Mesendoderm (in vitro differentiated cells): ENCODE data around the gene CRYL1.

Source experiments
- DNase-seq: peaks from one replicate; pipeline ENCODE4 v3.0.0; 2013
- H2AK5ac ChIP-seq: 2 replicates; pipeline ENCODE4 v1.6.1; 2013; ENCODE audit warnings: low read length, inconsistent platforms
- H2BK120ac ChIP-seq: 2 replicates; pipeline ENCODE4 v1.6.1; 2013; ENCODE audit warnings: low read depth, mild to moderate bottlenecking, low read length, moderate library complexity, mixed read lengths
- H2BK15ac ChIP-seq: replicated peaks from 2 replicates; pipeline ENCODE4 v1.6.1; 2013; ENCODE audit warnings: low read depth, mild to moderate bottlenecking, moderate library complexity
- H2BK5ac ChIP-seq: 2 replicates; pipeline ENCODE4 v1.6.1; 2013; ENCODE audit warnings: low read length, inconsistent platforms
- H3K18ac ChIP-seq: 2 replicates; pipeline ENCODE4 v1.6.1; 2013; ENCODE audit warnings: mild to moderate bottlenecking, low read length, mixed read lengths
- H3K23ac ChIP-seq: one replicate; pipeline ENCODE4 v1.6.1; 2013; ENCODE audit warnings: low read length
- H3K27ac ChIP-seq: 2 replicates; pipeline ENCODE4 v1.5.1; 2013; ENCODE audit warnings: low read depth, mild to moderate bottlenecking, inconsistent platforms, low read length, moderate library complexity
- H3K27me3 ChIP-seq: 2 replicates; pipeline ENCODE4 v1.6.1; 2013; ENCODE audit warnings: low read length, control low read depth, mild to moderate bottlenecking, inconsistent platforms; ENCODE audit not compliant: insufficient read depth, poor library complexity
- H3K36me3 ChIP-seq: 2 replicates; pipeline ENCODE4 v1.6.1; 2013; ENCODE audit warnings: low read length, inconsistent platforms; ENCODE audit not compliant: control insufficient read depth, insufficient read depth
- H3K4ac ChIP-seq: one replicate; pipeline ENCODE4 v1.6.1; 2013; ENCODE audit warnings: low read depth, mild to moderate bottlenecking, low read length, moderate library complexity
- H3K4me1 ChIP-seq: 2 replicates; pipeline ENCODE4 v1.6.1; 2013; ENCODE audit warnings: low read depth, low read length, inconsistent platforms; ENCODE audit not compliant: control insufficient read depth
- H3K4me2 ChIP-seq: 2 replicates; pipeline ENCODE4 v1.6.1; 2013; ENCODE audit warnings: low read length
- H3K4me3 ChIP-seq: 2 replicates; pipeline ENCODE4 v1.5.1; 2013; ENCODE audit warnings: mild to moderate bottlenecking, low read length
- H3K56ac ChIP-seq: one replicate; pipeline ENCODE4 v1.6.1; 2013; ENCODE audit warnings: low read length
- H3K79me1 ChIP-seq: 2 replicates; pipeline ENCODE4 v1.6.1; 2013; ENCODE audit warnings: low read length, inconsistent platforms
- H3K79me2 ChIP-seq: 2 replicates; pipeline ENCODE4 v1.6.1; 2013; ENCODE audit warnings: mild to moderate bottlenecking, low read length; ENCODE audit not compliant: control insufficient read depth, insufficient read depth
- H3K9ac ChIP-seq: 2 replicates; pipeline ENCODE4 v1.6.1; 2013; ENCODE audit warnings: low read length, inconsistent platforms
- H4K5ac ChIP-seq: one replicate; pipeline ENCODE4 v1.6.1; 2013; ENCODE audit warnings: low read length
- H4K8ac ChIP-seq: one replicate; pipeline ENCODE4 v1.6.1; 2013; ENCODE audit warnings: low read depth, mild to moderate bottlenecking, control low read depth, low read length, moderate library complexity
- WGBS: extraction: QIAGEN DNeasy Blood & Tissue Kit; methylation state at CpG from one replicate; pipeline ENCODE4 v1.1.7; 2013; ENCODE audit warnings: low lambda C conversion rate, missing lambda C conversion rate; ENCODE audit not compliant: insufficient coverage; ENCODE audit errors: extremely low coverage; 5-methylcytosine and 5-hydroxymethylcytosine counted together

Gene CRYL1

DNA sequence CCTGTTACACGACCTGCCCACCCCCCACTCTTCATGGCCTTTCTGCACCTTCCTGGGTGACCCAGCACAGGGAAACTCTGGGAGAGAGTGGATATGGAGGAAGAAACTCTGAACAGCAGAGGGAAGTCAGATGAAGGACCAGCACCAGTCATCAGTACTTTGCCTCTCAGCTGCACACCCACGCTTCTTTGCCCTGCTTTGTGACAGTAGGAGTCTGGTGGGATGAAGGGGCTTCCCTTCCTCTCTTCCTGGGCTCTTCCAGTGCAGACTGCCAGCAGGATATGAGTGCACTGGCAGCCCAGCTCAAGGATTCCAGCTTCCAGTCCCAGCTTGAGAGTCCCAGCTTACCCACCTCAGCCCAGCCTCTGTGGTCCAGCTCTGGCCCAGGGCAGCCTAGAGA, 68.9 kb downstream of the CRYL1 start:
- WGBS: no CpG with 5 or more reads among the region's 2 CpGs
- Histone ChIP-seq H3K27ac (no peak overlapping the region), H3K56ac (no peak overlapping the region), H4K8ac (no peak overlapping the region), H4K5ac (no peak overlapping the region), H3K4ac (no peak overlapping the region), H3K4me3 (no peak overlapping the region), H2BK15ac (no peak overlapping the region), H3K36me3 (no peaks in the 10 kb centered on the region), H2BK5ac (no peak overlapping the region), H3K79me2 (no peaks in the 10 kb centered on the region), H3K18ac (no peak overlapping the region), H3K23ac (no peak overlapping the region), H3K79me1 (no peaks in the 10 kb centered on the region), H3K4me2 (no peak overlapping the region), H3K4me1 (peaks cover 2% of the 10 kb centered on the region), H2BK120ac (no peak overlapping the region), H3K27me3 (no peaks in the 10 kb centered on the region), H3K9ac (no peak overlapping the region), H2AK5ac (no peak overlapping the region)
- DNase-seq: no peak

DNA sequence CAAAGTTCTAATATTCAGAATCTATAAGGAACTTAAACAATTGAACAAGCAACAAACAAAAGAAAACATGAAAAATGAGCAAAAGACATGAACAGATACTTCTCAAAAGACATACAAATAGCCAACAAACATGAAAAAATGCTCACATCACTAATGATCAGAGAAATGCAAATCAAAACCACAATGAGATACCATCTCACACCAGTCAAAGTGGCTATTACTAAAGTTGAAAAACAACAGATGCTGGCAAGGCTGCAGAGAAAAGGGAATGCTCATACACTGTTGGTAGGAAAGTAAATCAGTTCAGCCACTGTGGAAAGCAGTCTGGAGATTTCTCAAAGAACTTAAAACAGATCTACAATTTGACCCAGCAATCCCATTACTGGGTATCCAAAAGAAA, 74.3 kb downstream of the CRYL1 start:
- no peak overlapping the region for H3K9ac ChIP-seq
- H2AK5ac ChIP-seq: no peak overlapping the region
- H2BK15ac ChIP-seq: no peak overlapping the region
- no peak for DNase-seq
- H3K4ac ChIP-seq: no peak overlapping the region
- H3K36me3 ChIP-seq: no peaks in the 10 kb centered on the region
- H3K27me3 ChIP-seq: no peaks in the 10 kb centered on the region
- no peak overlapping the region for H3K4me3 ChIP-seq
- no peak overlapping the region for H3K18ac ChIP-seq
- no peak overlapping the region for H4K8ac ChIP-seq
- H3K23ac ChIP-seq: no peak overlapping the region
- H2BK120ac ChIP-seq: no peak overlapping the region
- H3K4me2 ChIP-seq: no peak overlapping the region
- H3K56ac ChIP-seq: no peak overlapping the region
- H3K4me1 ChIP-seq: no peaks in the 10 kb centered on the region
- no peak overlapping the region for H3K27ac ChIP-seq
- H2BK5ac ChIP-seq: no peak overlapping the region
- H4K5ac ChIP-seq: no peak overlapping the region
- H3K79me2 ChIP-seq: no peaks in the 10 kb centered on the region
- H3K79me1 ChIP-seq: no peaks in the 10 kb centered on the region

DNA sequence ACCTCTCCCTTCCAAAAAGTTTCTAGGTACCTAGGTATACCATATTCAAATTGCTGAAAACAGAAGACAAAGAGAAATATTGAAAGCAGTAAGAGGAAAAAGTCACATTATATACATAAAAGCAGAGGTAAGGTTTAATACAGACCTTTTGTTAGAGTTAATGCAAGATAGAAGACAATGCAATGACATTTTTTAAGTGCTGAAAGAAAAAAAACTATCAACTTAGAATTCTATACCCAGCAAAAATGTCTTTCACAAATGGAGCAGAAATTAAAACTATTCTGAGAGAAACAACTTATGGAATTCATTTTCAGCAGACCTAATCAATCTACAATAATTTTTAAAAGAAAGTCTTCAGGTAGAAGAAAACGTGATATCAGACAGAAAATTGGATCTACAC, 77.2 kb downstream of the CRYL1 start:
- H3K4ac ChIP-seq: no peak overlapping the region
- no peak overlapping the region for H3K23ac ChIP-seq
- WGBS: no CpG with 5 or more reads among the region's 1 CpG
- H3K79me2 ChIP-seq: no peaks in the 10 kb centered on the region
- no peak overlapping the region for H3K4me2 ChIP-seq
- H2AK5ac ChIP-seq: no peak overlapping the region
- H3K9ac ChIP-seq: no peak overlapping the region
- H3K27me3 ChIP-seq: no peaks in the 10 kb centered on the region
- no peak overlapping the region for H4K5ac ChIP-seq
- no peak overlapping the region for H3K56ac ChIP-seq
- no peak overlapping the region for H2BK5ac ChIP-seq
- no peak overlapping the region for H2BK15ac ChIP-seq
- no peaks in the 10 kb centered on the region for H3K79me1 ChIP-seq
- no peak overlapping the region for H3K4me3 ChIP-seq
- H4K8ac ChIP-seq: no peak overlapping the region
- H3K4me1 ChIP-seq: no peaks in the 10 kb centered on the region
- no peak overlapping the region for H2BK120ac ChIP-seq
- no peak overlapping the region for H3K27ac ChIP-seq
- no peaks in the 10 kb centered on the region for H3K36me3 ChIP-seq
- no peak overlapping the region for H3K18ac ChIP-seq
- DNase-seq: no peak

DNA sequence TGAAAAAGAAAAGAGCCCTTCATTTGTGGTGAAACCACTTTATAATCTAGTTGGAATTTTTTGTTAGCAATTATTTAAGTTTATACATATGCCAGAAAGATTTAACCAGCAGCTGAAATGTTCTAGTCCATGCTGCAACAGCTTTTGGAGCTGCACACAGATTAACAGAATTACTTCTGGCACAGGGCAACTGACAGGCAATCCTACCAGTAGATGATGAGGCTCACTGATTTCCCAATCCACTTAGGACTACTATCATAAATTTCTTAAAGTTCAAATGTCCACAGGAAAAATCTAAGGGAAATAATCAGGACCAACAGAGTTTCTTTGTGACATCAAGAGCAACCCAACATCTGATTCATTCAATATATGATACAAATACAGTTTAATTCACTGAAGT, 78.8 kb downstream of the CRYL1 start:
- Histone ChIP-seq H3K36me3 (no peaks in the 10 kb centered on the region), H4K8ac (no peak overlapping the region), H2BK5ac (no peak overlapping the region), H3K4me1 (no peaks in the 10 kb centered on the region), H2BK15ac (no peak overlapping the region), H3K4me2 (no peak overlapping the region), H3K27ac (no peak overlapping the region), H3K23ac (no peak overlapping the region), H3K9ac (no peak overlapping the region), H3K27me3 (no peaks in the 10 kb centered on the region), H3K79me2 (no peaks in the 10 kb centered on the region), H3K56ac (no peak overlapping the region), H2AK5ac (no peak overlapping the region), H3K18ac (no peak overlapping the region), H3K4me3 (no peak overlapping the region), H3K4ac (no peak overlapping the region), H2BK120ac (no peak overlapping the region), H3K79me1 (no peaks in the 10 kb centered on the region), H4K5ac (no peak overlapping the region)
- DNase-seq: no peak

DNA sequence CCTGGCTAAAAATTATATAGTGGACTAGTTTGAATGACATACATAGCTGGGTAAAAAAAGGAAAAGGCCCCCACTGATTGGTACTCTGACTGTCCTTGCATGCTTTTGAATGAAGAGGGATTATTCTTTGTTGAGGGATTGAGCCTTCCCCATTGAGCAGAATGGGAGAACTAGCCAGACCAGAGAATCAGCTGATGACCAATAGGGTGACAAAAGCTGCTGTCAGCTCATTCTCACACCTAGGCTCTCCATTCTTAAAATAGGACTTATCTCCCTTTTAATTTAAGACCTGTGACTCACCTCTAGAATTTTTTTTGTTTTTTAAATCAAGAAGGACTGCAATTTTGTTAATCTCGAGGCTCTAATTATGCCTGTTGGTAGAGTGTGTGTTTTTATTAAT, 79.3 kb downstream of the CRYL1 start:
- no peak overlapping the region for H4K8ac ChIP-seq
- no peak overlapping the region for H2BK15ac ChIP-seq
- no peak overlapping the region for H3K9ac ChIP-seq
- no peak overlapping the region for H4K5ac ChIP-seq
- H3K4me2 ChIP-seq: no peak overlapping the region
- no peak overlapping the region for H3K23ac ChIP-seq
- no peaks in the 10 kb centered on the region for H3K36me3 ChIP-seq
- H2BK5ac ChIP-seq: no peak overlapping the region
- WGBS: no CpG with 5 or more reads among the region's 1 CpG
- no peaks in the 10 kb centered on the region for H3K27me3 ChIP-seq
- no peak overlapping the region for H3K4me3 ChIP-seq
- H3K18ac ChIP-seq: no peak overlapping the region
- H2AK5ac ChIP-seq: no peak overlapping the region
- no peaks in the 10 kb centered on the region for H3K4me1 ChIP-seq
- no peak overlapping the region for H2BK120ac ChIP-seq
- no peak overlapping the region for H3K27ac ChIP-seq
- H3K56ac ChIP-seq: no peak overlapping the region
- H3K4ac ChIP-seq: no peak overlapping the region
- no peak for DNase-seq
- H3K79me1 ChIP-seq: no peaks in the 10 kb centered on the region
- H3K79me2 ChIP-seq: no peaks in the 10 kb centered on the region

DNA sequence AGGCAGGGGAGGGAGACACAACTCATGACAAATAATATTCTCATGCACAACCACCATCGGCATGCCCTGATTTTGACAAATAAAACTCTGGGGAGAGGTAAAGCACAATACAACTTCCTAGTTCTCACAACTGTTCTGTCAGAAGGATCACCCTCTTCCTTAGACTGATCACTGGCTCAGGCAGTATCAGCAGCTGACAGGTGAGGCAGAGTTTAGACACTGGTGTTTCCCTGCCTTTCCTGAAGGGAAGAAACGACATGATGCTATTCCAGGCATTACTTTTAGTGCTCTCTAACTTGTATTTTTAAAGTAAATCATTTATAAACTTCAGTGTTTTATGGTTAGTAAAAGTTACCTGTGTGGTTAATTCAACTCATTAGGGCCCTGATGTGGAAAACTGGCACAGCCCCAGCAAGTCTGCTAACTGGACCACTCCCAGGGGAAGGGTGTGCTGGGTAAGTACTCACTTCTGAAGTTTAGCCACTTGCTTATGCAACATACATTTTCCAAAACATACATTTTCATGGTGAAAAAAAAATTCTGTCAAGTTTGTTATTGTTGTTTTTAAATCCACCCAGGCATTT, 82.8 kb downstream of the CRYL1 start:
- no peak overlapping the region for H3K4me2 ChIP-seq
- H3K23ac ChIP-seq: no peak overlapping the region
- no peak overlapping the region for H3K4ac ChIP-seq
- no peaks in the 10 kb centered on the region for H3K36me3 ChIP-seq
- H2BK5ac ChIP-seq: no peak overlapping the region
- WGBS: no CpG with 5 or more reads among the region's 2 CpGs
- no peak overlapping the region for H4K5ac ChIP-seq
- H3K27ac ChIP-seq: no peak overlapping the region
- H3K27me3 ChIP-seq: no peaks in the 10 kb centered on the region
- H2BK15ac ChIP-seq: no peak overlapping the region
- no peaks in the 10 kb centered on the region for H3K4me1 ChIP-seq
- no peak overlapping the region for H2BK120ac ChIP-seq
- no peak overlapping the region for H2AK5ac ChIP-seq
- H3K79me2 ChIP-seq: no peaks in the 10 kb centered on the region
- H3K79me1 ChIP-seq: no peaks in the 10 kb centered on the region
- no peak overlapping the region for H3K18ac ChIP-seq
- H3K9ac ChIP-seq: no peak overlapping the region
- DNase-seq: no peak
- no peak overlapping the region for H3K4me3 ChIP-seq
- H3K56ac ChIP-seq: no peak overlapping the region
- H4K8ac ChIP-seq: no peak overlapping the region
